ENCODE measurements around the gene IBA57. TPM values are rescaled to one million over a fixed set of nuclear protein-coding genes. Genes with fewer than 3 reads are reported as not detected.

IBA57 gene
- total RNA-seq, 4 donors from 2014 or later, result 4.0 to 15.0 (median 11.7) TPM

GRCh38 chr1:228204958-228205357 is 39.4 kb downstream of the IBA57 start:
- WGBS, 2 donors, result 64 to 67% methylated on average over 8 of the region's 8 CpGs
- no peaks in the 10 kb centered on the region for H3K9me3 ChIP-seq
- H3K27ac ChIP-seq, result no peak overlapping the region
- no peaks in the 10 kb centered on the region for H3K36me3 ChIP-seq
- TF ChIP-seq CTCF (IDR thresholded peaks at IDR 0.05) (no peak), POLR2A (IDR thresholded peaks at IDR 0.05) (no peak)
- no peaks in the 10 kb centered on the region for H3K27me3 ChIP-seq
- intact Hi-C loops (cut with DNase I), result no loop called here
- no peak for DNase-seq
- peaks cover 0 to 10% of the 10 kb centered on the region in 2 donors for H3K4me1 ChIP-seq
- no peak overlapping the region for H3K4me3 ChIP-seq (replicated peaks in 1 of 3)

- TF ChIP-seq CTCF (IDR thresholded peaks at IDR 0.05) (no peak), POLR2A (IDR thresholded peaks at IDR 0.05) (no peak)
- Histone ChIP-seq H3K4me1 (peaks cover 0 to 10% of the 10 kb centered on the region in 2 donors), H3K4me3 (replicated peaks in 1 of 3) (no peak overlapping the region), H3K36me3 (no peaks in the 10 kb centered on the region), H3K9me3 (no peaks in the 10 kb centered on the region), H3K27me3 (no peaks in the 10 kb centered on the region), H3K27ac (no peak overlapping the region)
- intact Hi-C loops (cut with DNase I), result no loop called here
- WGBS, 2 donors, result 33 to 40% methylated on average over 9 to 14 of the region's 15 CpGs
- no peak for DNase-seq
Measured at GRCh38 chr1:228205526-228206436, 40.2 kb downstream of the IBA57 start.

- no peak overlapping the region for H3K27ac ChIP-seq
- H3K4me3 ChIP-seq (replicated peaks in 1 of 3), result no peak overlapping the region
- TF ChIP-seq POLR2A (IDR thresholded peaks at IDR 0.05) (no peak), CTCF (IDR thresholded peaks at IDR 0.05) (no peak)
- H3K36me3 ChIP-seq, result no peaks in the 10 kb centered on the region
- no peaks in the 10 kb centered on the region for H3K27me3 ChIP-seq
- 52 to 65% methylated on average over 3 to 11 of the region's 16 CpGs for WGBS, 2 donors
- DNase-seq, result no peak
- intact Hi-C loops (cut with DNase I), result no loop called here
- no peaks in the 10 kb centered on the region for H3K9me3 ChIP-seq
- peaks cover 0 to 10% of the 10 kb centered on the region in 2 donors for H3K4me1 ChIP-seq
Measured at GRCh38 chr1:228206582-228207351, 41.2 kb downstream of the IBA57 start.

- intact Hi-C loops (cut with DNase I), result no loop called here
- WGBS, 2 donors, result 87 to 93% methylated on average over 3 to 7 of the region's 8 CpGs
- H3K4me3 ChIP-seq (replicated peaks in 1 of 3), result no peak overlapping the region
- H3K9me3 ChIP-seq, result no peaks in the 10 kb centered on the region
- DNase-seq, result no peak
- H3K36me3 ChIP-seq, result no peaks in the 10 kb centered on the region
- peaks cover 0 to 11% of the 10 kb centered on the region in 2 donors for H3K4me1 ChIP-seq
- no peaks in the 10 kb centered on the region for H3K27me3 ChIP-seq
- TF ChIP-seq CTCF (IDR thresholded peaks at IDR 0.05), result no peak
- TF ChIP-seq POLR2A (IDR thresholded peaks at IDR 0.05), result no peak
- H3K27ac ChIP-seq, result no peak overlapping the region
Measured at GRCh38 chr1:228207381-228207810, 41.8 kb downstream of the IBA57 start.
